ENCODE measurements around the gene KIAA1755. TPM values are rescaled to one million over a fixed set of nuclear protein-coding genes. Genes with fewer than 3 reads are reported as not detected.
A peak's percentile ranks its signal among the peaks of the same experiment; 100 is the strongest.

The KIAA1755 gene
- total RNA-seq, 1 donor from 2014 or later = 15.2 TPM

DNA sequence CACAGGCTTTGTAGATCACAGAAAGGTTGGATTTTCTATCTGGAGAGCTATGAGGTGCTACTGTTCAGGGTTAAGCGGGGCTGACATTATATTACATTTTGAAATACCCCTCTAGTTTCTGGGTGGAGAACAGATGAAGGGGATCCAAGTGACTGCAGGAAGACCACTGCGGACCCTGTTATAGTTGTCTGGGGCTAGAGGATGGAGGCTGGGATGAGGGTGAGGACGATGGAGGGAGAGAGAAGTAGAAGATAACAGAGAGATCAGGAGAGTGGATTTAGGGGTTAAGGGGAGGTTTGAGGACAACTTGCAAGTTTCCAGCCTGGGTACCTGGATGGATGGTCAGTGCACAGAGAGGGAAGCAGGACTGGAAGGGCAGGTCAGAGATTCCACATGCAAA is 52.0 kb downstream of the KIAA1755 start:
- H3K27ac ChIP-seq = peak overlapping the region in 1 of 2 donors; percentile 26

GRCh38 chr20:38208088-38208487 is 52.4 kb downstream of the KIAA1755 start:
- Histone ChIP-seq H3K36me3 (no peaks in the 10 kb centered on the region), H3K27ac (peak overlapping the region in 1 of 2 donors; percentile 26), H3K27me3 (no peaks in the 10 kb centered on the region), H3K4me1 (peaks cover 18 to 24% of the 10 kb centered on the region in 2 donors), H3K4me3 (no peak overlapping the region), H3K9me3 (no peaks in the 10 kb centered on the region)
- DNase-seq (ENCODE audit: low spot score in 2 of 2) = peak in 1 of 2 donors; percentile 43
- TF ChIP-seq, protein P1, sequence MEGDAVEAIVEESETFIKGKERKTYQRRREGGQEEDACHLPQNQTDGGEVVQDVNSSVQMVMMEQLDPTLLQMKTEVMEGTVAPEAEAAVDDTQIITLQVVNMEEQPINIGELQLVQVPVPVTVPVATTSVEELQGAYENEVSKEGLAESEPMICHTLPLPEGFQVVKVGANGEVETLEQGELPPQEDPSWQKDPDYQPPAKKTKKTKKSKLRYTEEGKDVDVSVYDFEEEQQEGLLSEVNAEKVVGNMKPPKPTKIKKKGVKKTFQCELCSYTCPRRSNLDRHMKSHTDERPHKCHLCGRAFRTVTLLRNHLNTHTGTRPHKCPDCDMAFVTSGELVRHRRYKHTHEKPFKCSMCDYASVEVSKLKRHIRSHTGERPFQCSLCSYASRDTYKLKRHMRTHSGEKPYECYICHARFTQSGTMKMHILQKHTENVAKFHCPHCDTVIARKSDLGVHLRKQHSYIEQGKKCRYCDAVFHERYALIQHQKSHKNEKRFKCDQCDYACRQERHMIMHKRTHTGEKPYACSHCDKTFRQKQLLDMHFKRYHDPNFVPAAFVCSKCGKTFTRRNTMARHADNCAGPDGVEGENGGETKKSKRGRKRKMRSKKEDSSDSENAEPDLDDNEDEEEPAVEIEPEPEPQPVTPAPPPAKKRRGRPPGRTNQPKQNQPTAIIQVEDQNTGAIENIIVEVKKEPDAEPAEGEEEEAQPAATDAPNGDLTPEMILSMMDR (IDR thresholded peaks at IDR 0.05) = no peak
- intact Hi-C loops (cut with DNase I) = no loop called here

More for the DNA sequence above, 52.0 kb downstream of the KIAA1755 start:
- Histone ChIP-seq H3K4me3 (no peak overlapping the region), H3K27me3 (no peaks in the 10 kb centered on the region), H3K4me1 (peaks cover 18 to 24% of the 10 kb centered on the region in 2 donors), H3K9me3 (no peaks in the 10 kb centered on the region), H3K36me3 (no peaks in the 10 kb centered on the region)
- TF ChIP-seq, protein P1 (IDR thresholded peaks at IDR 0.05) = no peak
- intact Hi-C loops (cut with DNase I) = no loop called here
- no peak for DNase-seq (ENCODE audit: low spot score in 2 of 2)

DNA sequence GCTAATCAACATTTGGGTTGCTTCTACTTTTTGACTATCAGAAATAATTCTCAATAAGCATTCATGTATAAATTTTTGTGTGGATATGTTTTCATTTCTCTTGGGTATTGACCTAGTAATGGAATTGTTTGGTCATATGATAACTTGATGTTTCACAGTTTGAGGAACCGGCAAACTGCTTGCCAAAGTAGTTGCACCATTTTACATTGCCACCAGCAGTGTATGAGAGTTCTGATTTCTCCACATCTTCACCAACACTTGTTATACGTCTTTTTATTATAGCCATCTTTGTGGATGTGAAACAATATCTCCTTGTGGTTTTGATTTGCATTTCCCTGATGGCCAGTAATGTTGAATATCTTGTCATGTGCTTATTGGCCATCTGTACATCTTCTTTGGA is 52.9 kb downstream of the KIAA1755 start:
- H3K27ac ChIP-seq = no peak overlapping the region
- H3K4me3 ChIP-seq = no peak overlapping the region
- no peaks in the 10 kb centered on the region for H3K36me3 ChIP-seq
- DNase-seq (ENCODE audit: low spot score in 2 of 2) = peak in 1 of 2 donors; percentile 9
- TF ChIP-seq, protein P1 (IDR thresholded peaks at IDR 0.05) = no peak
- no peaks in the 10 kb centered on the region for H3K27me3 ChIP-seq
- H3K4me1 ChIP-seq = peaks cover 18 to 24% of the 10 kb centered on the region in 2 donors
- H3K9me3 ChIP-seq = no peaks in the 10 kb centered on the region
- intact Hi-C loops (cut with DNase I) = no loop called here

- Histone ChIP-seq H3K27me3 (no peaks in the 10 kb centered on the region), H3K36me3 (no peaks in the 10 kb centered on the region), H3K9me3 (no peaks in the 10 kb centered on the region), H3K27ac (no peak overlapping the region), H3K4me3 (no peak overlapping the region), H3K4me1 (peaks cover 4 to 11% of the 10 kb centered on the region in 2 donors)
- intact Hi-C loops (cut with DNase I) = no loop called here
- no peak for DNase-seq (ENCODE audit: low spot score in 2 of 2)
- TF ChIP-seq, protein P1 (IDR thresholded peaks at IDR 0.05) = no peak
These were observed 55.5 kb downstream of the KIAA1755 start for GRCh38 chr20:38205001-38205400.

DNA sequence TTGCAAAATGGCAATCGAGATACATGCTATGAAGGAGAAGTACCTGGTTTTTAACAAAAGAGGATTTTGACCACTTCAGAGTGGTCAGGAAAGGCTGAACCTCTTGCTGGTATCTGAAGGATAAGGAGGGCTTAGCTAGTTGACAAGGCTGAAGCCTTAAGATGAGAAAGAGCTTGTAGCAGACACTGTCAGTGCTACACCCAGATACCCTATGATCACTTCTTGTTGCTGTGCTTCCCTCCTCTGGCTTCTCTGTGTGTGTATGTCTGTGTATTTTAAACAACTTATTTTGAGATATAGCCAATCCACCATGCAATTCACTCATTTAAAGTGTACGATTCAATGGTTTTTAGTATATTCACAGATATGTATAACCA is 56.6 kb downstream of the KIAA1755 start:
- Histone ChIP-seq H3K36me3 (no peaks in the 10 kb centered on the region), H3K4me3 (no peak overlapping the region), H3K27me3 (no peaks in the 10 kb centered on the region), H3K9me3 (no peaks in the 10 kb centered on the region), H3K27ac (no peak overlapping the region), H3K4me1 (peaks cover under 1 to 4% of the 10 kb centered on the region in 2 donors)
- TF ChIP-seq, protein P1 (IDR thresholded peaks at IDR 0.05) = no peak
- no peak for DNase-seq (ENCODE audit: low spot score in 2 of 2)
- intact Hi-C loops (cut with DNase I) = no loop called here

Data from ascending aorta (tissue), 2 donors.